Activated CD8-positive, alpha-beta memory T cell treated with anti-CD3 and anti-CD28 coated beads, Interleukin-2, amount 50 U/mL, for 4 hours (primary cell): Measurements from ENCODE around the gene FCAR.
"Not testable (repeated sequence)": the region's sequence is repeated elsewhere in the genome, so short reads cannot be mapped to it uniquely, and the experiment has no call there.

Experiments used
- DNase-seq: peaks from one replicate; pipeline ENCODE4 v3.0.0-alpha.2; 2020

The FCAR gene

GRCh38 chr19:54873990-54874389, at the start of gene FCAR:
TSS of gene FCAR (plus strand) at chr19:54874235. CDS start at chr19:54874290, 55 bp downstream.
- no peak for DNase-seq

DNA sequence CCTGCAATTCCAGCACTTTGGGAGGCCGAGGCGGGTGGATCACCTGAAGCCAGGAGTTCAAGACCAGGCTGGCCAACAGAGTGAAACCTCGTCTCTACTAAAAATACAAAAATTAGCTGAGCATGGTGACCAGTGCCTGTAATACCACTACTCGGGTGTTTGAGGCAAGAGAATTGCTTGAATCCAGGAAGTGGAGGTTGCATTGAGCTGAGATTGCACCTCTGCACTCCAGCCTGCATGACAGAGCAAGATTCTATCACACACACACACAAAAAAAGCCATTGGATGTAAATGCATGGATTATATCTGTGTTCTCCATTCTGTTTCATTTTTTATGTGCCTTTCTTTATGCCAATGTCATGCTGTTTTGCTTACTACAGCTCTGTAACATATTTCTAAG, 49.6 kb upstream of the FCAR start:
- not testable (repeated sequence) for DNase-seq

DNA sequence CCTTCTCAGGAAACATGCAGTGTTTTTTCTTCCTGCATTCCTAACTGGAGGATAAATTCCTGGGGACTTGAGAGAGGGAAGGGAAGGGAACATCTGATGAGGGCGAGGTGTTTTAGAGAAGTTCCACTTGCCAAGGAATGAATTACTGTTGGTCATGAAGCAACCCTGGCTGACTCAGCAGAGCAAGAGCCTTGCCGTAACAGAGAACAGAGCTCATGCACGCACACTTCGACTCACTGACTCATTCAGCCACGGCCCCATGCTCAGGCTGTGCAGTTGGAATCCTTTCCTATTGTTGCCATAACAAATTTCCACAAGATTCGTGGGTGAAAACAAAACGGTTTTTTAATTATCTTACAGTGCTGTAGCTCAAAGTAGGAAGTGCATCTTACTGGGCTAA, 48.7 kb upstream of the FCAR start:
- DNase-seq: not testable (repeated sequence)

DNA sequence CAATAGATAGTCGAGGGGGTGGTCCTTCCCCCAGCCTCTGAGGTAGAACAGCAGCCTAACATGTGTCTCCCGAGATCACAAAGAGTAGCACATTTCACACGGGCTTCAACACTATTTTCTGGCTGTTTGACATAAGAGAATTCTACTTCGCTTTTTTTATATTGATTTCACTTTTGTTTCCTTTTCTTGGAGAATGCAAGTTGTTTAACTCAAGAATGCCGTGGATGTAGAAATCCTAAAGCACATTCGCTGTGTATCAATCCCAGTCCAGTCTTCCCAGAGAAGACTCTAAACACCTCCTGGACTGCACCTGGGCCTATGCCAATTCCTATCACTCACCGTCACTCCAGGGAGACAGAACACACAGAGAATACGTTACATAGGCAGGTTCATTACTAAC, 46.0 kb upstream of the FCAR start:
- DNase-seq: not testable (repeated sequence)

DNA sequence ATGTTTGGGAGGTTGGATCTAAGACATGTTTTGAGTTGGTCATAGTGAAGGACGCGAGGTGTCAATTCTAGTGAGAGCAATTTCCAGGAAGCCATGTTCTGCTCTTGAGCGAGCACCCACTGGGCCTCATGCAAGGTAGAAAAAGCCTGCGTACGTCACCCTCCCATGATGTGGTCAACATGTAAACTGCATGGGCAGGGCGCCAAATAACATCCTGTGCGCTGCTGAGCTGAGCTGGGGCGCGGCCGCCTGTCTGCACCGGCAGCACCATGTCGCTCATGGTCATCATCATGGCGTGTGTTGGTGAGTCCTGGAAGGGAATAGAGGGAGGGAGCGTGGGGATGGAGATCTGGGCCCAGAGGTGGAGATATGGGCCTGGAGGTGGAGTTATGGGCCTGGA, 41.5 kb upstream of the FCAR start, which contains the start of gene KIR2DS4:
KIR2DS4 (plus strand) TSS at position 181 of the 400 bp plus-strand sequence.
- not testable (repeated sequence) for DNase-seq

DNA sequence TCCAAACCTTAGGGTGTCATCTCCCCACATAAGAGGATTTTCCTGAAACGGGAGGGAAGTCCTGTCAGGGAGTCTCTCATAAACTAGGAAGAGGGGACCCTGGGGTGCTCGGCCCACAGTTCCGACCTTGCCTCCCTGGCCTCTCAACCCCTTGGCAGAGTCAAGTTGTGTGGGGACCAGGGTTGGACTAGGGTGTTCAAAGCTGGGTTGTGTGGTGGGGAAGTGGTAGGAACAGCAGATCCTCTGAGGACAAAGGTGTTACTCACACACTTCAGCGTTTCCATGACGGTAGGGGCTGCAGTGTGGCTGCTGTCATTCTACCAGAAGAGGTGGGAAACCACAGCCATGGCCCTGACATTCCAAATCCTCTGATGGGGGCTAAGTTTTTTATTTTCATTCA, 38.9 kb upstream of the FCAR start:
- DNase-seq: not testable (repeated sequence)

DNA sequence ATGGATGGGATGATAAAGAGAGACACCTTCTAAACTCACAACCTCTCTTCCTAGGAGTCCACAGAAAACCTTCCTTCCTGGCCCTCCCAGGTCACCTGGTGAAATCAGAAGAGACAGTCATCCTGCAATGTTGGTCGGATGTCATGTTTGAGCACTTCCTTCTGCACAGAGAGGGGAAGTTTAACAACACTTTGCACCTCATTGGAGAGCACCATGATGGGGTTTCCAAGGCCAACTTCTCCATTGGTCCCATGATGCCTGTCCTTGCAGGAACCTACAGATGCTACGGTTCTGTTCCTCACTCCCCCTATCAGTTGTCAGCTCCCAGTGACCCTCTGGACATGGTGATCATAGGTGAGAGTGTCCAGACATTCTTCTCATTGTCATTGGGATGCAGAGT, 36.5 kb upstream of the FCAR start:
- not testable (repeated sequence) for DNase-seq

GRCh38 chr19:54843171-54843570, 30.9 kb upstream of the FCAR start:
- not testable (repeated sequence) for DNase-seq

DNA sequence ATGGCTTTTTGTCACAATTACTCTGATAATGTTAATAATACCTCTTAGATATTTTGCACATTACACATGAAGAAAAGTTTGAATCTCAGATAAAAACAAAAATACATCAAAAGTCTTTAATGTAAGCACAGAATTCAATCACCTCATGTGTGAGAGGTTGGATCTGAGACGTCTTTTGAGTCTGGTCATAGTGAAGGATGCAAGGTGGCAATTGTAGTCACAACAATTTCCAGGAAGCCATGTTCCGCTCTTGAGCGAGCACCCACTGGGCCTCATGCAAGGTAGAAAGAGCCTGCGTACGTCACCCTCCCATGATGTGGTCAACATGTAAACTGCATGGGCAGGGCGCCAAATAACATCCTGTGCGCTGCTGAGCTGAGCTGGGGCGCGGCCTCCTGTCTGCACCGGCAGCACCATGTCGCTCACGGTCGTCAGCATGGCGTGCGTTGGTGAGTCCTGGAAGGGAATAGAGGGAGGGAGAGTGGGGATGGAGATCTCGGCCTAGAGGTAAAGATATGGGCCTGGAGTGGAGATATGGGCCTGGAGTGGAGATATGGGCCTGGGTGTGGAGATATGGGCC, 23.9 kb upstream of the FCAR start, which contains the start of gene KIR3DL2:
KIR3DL2 (plus strand) TSS at position 383 of the 580 bp plus-strand sequence; CDS start at position 416, 33 bp downstream.
- DNase-seq: not testable (repeated sequence)

DNA sequence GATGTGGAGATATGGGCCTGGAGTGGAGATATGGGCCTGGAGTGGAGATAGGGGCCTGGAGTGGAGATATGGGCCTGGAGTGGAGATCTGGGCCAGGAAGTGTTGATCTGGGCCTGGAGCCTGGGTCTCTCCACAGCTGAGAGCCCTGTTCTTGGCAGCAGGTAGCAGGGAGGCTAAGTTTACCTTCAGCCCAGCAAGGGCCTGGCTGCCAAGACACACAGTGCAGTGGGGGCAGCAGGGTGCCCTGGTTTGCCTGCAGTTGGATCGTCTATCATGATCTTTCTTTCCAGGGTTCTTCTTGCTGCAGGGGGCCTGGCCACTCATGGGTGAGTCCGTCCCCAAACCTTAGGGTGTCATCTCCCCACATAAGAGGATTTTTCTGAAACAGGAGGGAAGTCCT, 23.1 kb upstream of the FCAR start:
- no peak for DNase-seq

DNA sequence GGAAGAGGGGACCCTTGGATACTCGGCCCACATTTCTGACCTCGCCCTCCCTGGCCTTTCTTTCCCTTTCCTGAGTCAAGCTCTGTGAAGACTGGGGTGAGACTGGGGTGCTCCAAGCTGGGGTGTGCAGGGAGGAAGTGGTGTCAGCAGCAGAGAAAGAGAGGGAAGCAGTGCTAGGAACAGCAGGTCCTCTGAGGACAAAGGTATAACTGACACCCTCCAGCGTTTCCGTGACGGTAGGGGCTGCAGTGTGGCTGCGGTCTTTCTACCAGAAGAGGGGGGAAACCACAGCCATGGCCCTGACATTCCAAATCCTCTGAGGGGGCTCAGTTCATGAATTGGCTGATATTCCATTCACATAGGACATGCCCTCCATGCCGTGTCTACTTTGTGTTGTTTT, 22.7 kb upstream of the FCAR start:
- DNase-seq: no peak

DNA sequence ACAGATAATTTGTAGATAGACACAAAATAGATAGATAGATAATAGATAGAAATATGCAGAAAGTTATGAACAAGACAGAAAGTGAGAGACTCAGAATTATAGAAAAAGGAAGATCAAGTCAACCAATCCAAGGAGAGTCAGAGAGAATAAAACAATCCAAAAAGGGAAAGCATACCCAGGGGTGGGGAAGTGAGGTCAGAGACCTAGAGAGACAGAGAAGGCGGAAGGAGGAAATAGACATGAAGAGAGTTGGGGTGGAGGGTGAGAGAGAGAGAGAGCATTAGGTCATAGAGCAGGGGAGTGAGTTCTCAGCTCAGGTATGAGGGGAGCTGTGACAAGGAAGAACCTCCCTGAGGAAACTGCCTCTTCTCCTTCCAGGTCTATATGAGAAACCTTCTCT, 18.8 kb upstream of the FCAR start:
- not testable (repeated sequence) for DNase-seq

DNA sequence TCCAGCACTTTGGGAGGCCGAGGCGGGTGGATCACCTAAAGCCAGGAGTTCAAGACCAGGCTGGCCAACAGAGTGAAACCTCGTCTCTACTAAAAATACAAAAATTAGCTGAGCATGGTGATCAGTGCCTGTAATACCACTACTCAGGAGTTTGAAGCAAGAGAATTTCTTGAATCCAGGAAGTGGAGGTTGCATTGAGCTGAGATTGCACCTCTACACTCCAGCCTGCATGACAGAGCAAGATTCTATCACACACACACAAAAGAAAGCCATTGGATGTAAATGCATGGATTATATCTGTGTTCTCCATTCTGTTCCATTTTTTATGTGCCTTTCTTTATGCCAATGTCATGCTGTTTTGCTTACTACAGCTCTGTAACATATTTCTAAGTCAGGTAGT, 15.6 kb upstream of the FCAR start:
- DNase-seq: not testable (repeated sequence)

GRCh38 chr19:54859421-54859820, 14.6 kb upstream of the FCAR start:
- DNase-seq: not testable (repeated sequence)

DNA sequence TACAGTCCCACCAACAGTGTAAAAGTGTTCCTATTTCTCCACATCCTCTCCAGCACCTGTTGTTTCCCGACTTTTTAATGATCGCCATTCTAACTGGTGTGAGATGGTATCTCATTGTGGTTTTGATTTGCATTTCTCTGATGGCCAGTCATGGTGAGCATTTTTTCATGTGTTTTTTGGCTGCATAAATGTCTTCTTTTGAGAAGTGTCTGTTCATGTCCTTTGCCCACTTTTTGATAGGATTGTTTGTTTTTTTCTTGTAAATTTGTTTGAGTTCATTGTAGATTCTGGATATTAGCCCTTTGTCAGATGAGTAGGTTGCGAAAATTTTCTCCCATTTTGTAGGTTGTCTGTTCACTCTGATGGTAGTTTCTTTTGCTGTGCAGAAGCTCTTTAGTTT, 10.6 kb upstream of the FCAR start:
- DNase-seq: not testable (repeated sequence)

- DNase-seq: no peak
Observed at GRCh38 chr19:54871696-54872095, 2.3 kb upstream of the FCAR start.

DNA sequence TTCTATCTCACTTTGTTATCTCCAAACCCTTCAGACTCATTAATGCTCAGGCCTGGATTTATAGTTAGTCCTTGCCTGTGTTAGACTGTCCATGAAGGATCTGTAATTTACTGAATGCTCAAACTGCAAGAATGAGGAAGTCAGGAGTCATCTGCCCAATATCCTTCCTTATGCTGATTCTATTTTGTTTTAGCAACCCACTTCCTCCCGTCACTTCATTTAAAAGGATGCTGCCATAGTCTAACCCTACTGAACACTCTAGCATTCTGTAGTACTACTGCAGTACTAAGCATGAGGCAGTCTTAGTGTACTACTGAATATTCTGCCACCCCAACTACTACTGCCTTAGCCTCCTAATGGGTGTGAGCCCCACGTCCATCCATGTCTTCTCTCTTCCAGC, 1.5 kb downstream of the FCAR start:
- no peak for DNase-seq

- DNase-seq: no peak
Observed at GRCh38 chr19:54877471-54877870, 3.4 kb downstream of the FCAR start.

DNA sequence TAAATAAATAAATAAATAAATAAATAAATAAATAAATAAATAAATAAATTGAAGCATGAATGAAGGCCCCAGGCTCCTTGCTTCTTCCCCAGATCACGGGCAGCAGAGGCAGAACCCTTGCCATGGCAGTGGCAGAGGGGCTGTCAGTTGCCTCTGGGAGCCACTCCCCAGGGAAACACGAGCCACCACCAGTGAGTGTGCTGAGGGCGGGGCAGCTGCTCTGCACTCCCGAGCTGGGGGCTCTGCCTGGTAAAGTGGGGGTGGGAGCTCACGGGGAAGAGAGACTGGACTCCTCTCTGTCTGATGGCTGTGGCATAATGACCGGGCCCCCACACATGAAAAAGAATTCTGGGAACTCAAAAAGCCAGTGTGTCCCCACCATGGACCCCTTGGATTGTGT, 7.8 kb downstream of the FCAR start:
- DNase-seq: no peak

GRCh38 chr19:54882758-54883157, 8.7 kb downstream of the FCAR start:
- no peak for DNase-seq

- DNase-seq: no peak
Observed at GRCh38 chr19:54883228-54883627, 9.2 kb downstream of the FCAR start.

DNA sequence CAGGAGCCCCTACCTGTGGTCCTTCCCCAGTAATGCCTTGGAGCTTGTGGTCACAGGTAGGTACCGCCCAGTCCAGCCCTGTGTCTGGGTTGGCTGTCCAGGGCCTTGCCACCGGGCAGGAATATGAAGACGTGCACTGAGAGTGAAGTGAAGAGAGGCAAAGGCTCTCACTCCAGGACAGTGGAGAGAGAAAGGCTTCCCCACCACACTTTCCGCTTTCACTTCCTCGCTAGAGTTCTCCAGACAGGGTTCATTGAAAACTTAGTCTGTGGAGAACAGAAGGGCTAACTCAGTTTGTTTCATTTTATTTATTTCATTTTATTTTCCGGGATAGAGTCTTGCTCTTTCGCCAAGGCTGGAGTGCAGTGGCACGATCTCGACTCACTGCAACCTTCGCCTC, 14.2 kb downstream of the FCAR start:
- no peak for DNase-seq

- no peak for DNase-seq
Observed at GRCh38 chr19:54889566-54889965, 15.5 kb downstream of the FCAR start.

DNA sequence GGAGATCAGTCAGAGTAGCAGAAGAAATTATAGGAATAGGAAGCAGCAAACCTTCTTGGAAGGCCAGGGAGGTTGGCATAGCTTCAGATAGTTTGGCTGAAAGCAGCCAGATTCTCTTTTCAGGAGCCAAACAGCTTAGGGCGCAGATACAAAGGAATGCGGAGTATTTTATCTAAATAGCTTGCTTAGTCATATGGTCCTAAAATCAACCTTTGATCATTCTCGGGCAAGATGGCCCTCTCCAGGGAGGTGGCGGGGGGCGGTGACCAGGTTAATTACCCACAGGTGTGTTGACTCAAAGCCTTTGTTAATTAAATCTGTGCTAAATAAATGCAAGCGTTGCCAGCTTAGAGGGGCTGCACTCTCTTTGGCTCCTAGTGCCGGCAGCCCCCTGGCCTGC, 19.4 kb downstream of the FCAR start:
- no peak for DNase-seq

- DNase-seq: not testable (repeated sequence)
Observed at GRCh38 chr19:54894106-54894505, 20.1 kb downstream of the FCAR start.
